Neuronal stem cell (in vitro differentiated cells): ENCODE data around the gene SMPD3.

Source experiments
- DNase-seq: peaks from one replicate; pipeline ENCODE4 v3.0.0-alpha.2; 2013; ENCODE audit warnings: low spot score
- H2AFZ ChIP-seq: one replicate; pipeline ENCODE4 v1.6.1; 2013; ENCODE audit warnings: mild to moderate bottlenecking, low read length, inconsistent platforms
- H2AK5ac ChIP-seq: 2 replicates; pipeline ENCODE4 v1.6.1; 2013; ENCODE audit warnings: low read depth, mild to moderate bottlenecking, inconsistent platforms, low read length, moderate library complexity, mixed read lengths
- H2BK120ac ChIP-seq: 2 replicates; pipeline ENCODE4 v1.6.1; 2013; ENCODE audit warnings: low read depth, mild to moderate bottlenecking, inconsistent platforms, low read length, moderate library complexity, mixed read lengths
- H2BK12ac ChIP-seq: one replicate; pipeline ENCODE4 v1.6.1; 2013; ENCODE audit warnings: low read length, inconsistent platforms
- H2BK15ac ChIP-seq: 2 replicates; pipeline ENCODE4 v1.6.1; 2013; ENCODE audit warnings: mild to moderate bottlenecking, low read length, inconsistent platforms, mixed read lengths
- H2BK5ac ChIP-seq: one replicate; pipeline ENCODE4 v1.6.1; 2013; ENCODE audit warnings: inconsistent platforms, mild to moderate bottlenecking, low read length, moderate library complexity
- H3K14ac ChIP-seq: one replicate; pipeline ENCODE4 v1.6.1; 2013; ENCODE audit warnings: low read length, inconsistent platforms
- H3K18ac ChIP-seq: 2 replicates; pipeline ENCODE4 v1.6.1; 2013; ENCODE audit warnings: low read length, inconsistent platforms
- H3K23ac ChIP-seq: 2 replicates; pipeline ENCODE4 v1.6.1; 2013; ENCODE audit warnings: low read depth, mild to moderate bottlenecking, mixed read lengths, low read length, inconsistent platforms; ENCODE audit not compliant: poor library complexity
- H3K27ac ChIP-seq: replicated peaks from 3 replicates; pipeline ENCODE4 v1.5.1; 2013; ENCODE audit warnings: low read length, inconsistent platforms
- H3K27me3 ChIP-seq, 3 experiments: 2 replicates each; pipeline ENCODE4 v1.6.1; 2013; ENCODE audit warnings: low read length in 3 of 3, mild to moderate bottlenecking in 2 of 3, inconsistent platforms in 1 of 3, low read depth in 1 of 3, mixed read lengths in 1 of 3, moderate library complexity in 1 of 3; ENCODE audit not compliant: control insufficient read depth in 3 of 3, insufficient read depth in 3 of 3
- H3K36me3 ChIP-seq, 2 donors: replicated peaks in 1 of 2; 2 replicates each; pipeline ENCODE4 v1.6.1; 2013; ENCODE audit warnings: low read length in 2 of 2; ENCODE audit not compliant: control insufficient read depth in 2 of 2, insufficient read depth in 2 of 2
- H3K4ac ChIP-seq: 2 replicates; pipeline ENCODE4 v1.6.1; 2013; ENCODE audit warnings: inconsistent platforms, mild to moderate bottlenecking, low read length, moderate library complexity
- H3K4me1 ChIP-seq, 2 donors: 1 replicate in 1 of 2; 2 replicates in 1 of 2; pipeline ENCODE4 v1.6.1; 2013; ENCODE audit warnings: low read length in 2 of 2, low read depth in 1 of 2; ENCODE audit not compliant: control insufficient read depth in 2 of 2, insufficient read depth in 1 of 2
- H3K4me2 ChIP-seq: one replicate; pipeline ENCODE4 v1.6.1; 2013; ENCODE audit warnings: mild to moderate bottlenecking, low read length, inconsistent platforms; ENCODE audit not compliant: insufficient read depth, poor library complexity, severe bottlenecking
- H3K4me3 ChIP-seq, 2 donors: 2 replicates each; pipeline ENCODE4 v1.5.1; 2013; ENCODE audit warnings: low read length in 2 of 2, mild to moderate bottlenecking in 2 of 2, inconsistent platforms in 1 of 2, moderate library complexity in 1 of 2
- H3K79me1 ChIP-seq: one replicate; pipeline ENCODE4 v1.6.1; 2013; ENCODE audit warnings: low read depth, mild to moderate bottlenecking, inconsistent platforms, low read length, moderate library complexity
- H3K9ac ChIP-seq: one replicate; pipeline ENCODE4 v1.6.1; 2013; ENCODE audit warnings: mild to moderate bottlenecking, low read depth, low read length, inconsistent platforms; ENCODE audit not compliant: poor library complexity
- H3K9me3 ChIP-seq, 2 donors: replicated peaks in 1 of 2; 2 replicates each; pipeline versions ENCODE3 to v1.6.1; 2013; ENCODE audit warnings: low read length in 2 of 2, mild to moderate bottlenecking in 2 of 2, inconsistent platforms in 1 of 2, low read depth in 1 of 2, mixed read lengths in 1 of 2, moderate library complexity in 1 of 2; ENCODE audit not compliant: control insufficient read depth in 2 of 2, insufficient read depth in 1 of 2
- H4K8ac ChIP-seq: one replicate; pipeline ENCODE4 v1.6.1; 2013; ENCODE audit warnings: low read depth, mild to moderate bottlenecking, inconsistent platforms, low read length, moderate library complexity
- H4K91ac ChIP-seq: one replicate; pipeline ENCODE4 v1.6.1; 2013; ENCODE audit warnings: low read length, low read depth, mild to moderate bottlenecking, inconsistent platforms; ENCODE audit not compliant: poor library complexity
- WGBS, 2 donors: extraction: QIAGEN DNeasy Blood & Tissue Kit; methylation state at CpG; one replicate each; pipeline ENCODE4 v1.1.7; 2013; ENCODE audit warnings: missing lambda C conversion rate in 2 of 2, mixed read lengths in 1 of 2; ENCODE audit not compliant: insufficient read length in 2 of 2, insufficient replicate concordance in 1 of 2; ENCODE audit errors: extremely low coverage in 2 of 2; 5-methylcytosine and 5-hydroxymethylcytosine counted together

SMPD3 gene

GRCh38 chr16:68463904-68464303 lies 15.6 kb upstream of the SMPD3 start:
- H3K79me1 ChIP-seq, result no peaks in the 10 kb centered on the region
- no peak overlapping the region for H2BK120ac ChIP-seq
- H3K9ac ChIP-seq, result no peak overlapping the region
- H3K14ac ChIP-seq, result no peak overlapping the region
- H4K8ac ChIP-seq, result no peak overlapping the region
- H2BK12ac ChIP-seq, result no peak overlapping the region
- H3K4me2 ChIP-seq, result no peak overlapping the region
- no peak for DNase-seq
- H3K4me1 ChIP-seq, result no peaks in the 10 kb centered on the region
- H3K4me3 ChIP-seq, result peak overlapping the region in 1 of 2 donors; percentile 27
- H3K18ac ChIP-seq, result no peak overlapping the region
- H4K91ac ChIP-seq, result no peak overlapping the region
- H2AK5ac ChIP-seq, result no peak overlapping the region
- no peak overlapping the region for H2BK15ac ChIP-seq
- H3K27me3 ChIP-seq, result peaks cover 0 to 22% (median 0%) of the 10 kb centered on the region in 3 experiments
- no peaks in the 10 kb centered on the region for H3K36me3 ChIP-seq
- WGBS, 2 donors, result no CpG with 5 or more reads among the region's 2 CpGs
- H3K23ac ChIP-seq, result no peak overlapping the region
- H3K27ac ChIP-seq, result no peak overlapping the region
- no peak overlapping the region for H3K4ac ChIP-seq
- no peak overlapping the region for H2AFZ ChIP-seq
- H2BK5ac ChIP-seq, result no peak overlapping the region
- peaks cover 0 to 3% of the 10 kb centered on the region in 2 donors for H3K9me3 ChIP-seq

DNA sequence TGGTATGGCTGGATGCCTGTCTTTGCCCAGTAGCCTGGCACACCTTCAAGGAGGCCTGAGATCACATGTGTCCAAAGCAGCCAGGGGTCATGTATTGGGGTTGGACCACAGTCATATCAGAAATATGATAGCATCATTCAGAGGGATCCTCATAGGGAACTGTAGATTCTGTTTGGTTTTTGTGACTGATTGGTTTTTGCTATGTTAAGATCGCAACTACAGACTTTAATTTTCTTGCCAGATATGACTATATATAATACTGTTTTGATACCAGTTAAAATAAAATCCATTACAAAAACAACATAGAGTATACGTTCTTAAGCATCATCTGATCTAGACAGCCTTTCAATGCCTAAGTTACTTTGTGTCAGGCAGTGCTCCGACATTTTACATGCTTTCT lies 11.8 kb upstream of the SMPD3 start:
- H2BK5ac ChIP-seq, result no peak overlapping the region
- no peaks in the 10 kb centered on the region for H3K36me3 ChIP-seq
- no peak for DNase-seq
- no peak overlapping the region for H2BK15ac ChIP-seq
- no peak overlapping the region for H2BK12ac ChIP-seq
- H3K18ac ChIP-seq, result peak overlapping the region; percentile 11
- no CpG with 5 or more reads among the region's 3 CpGs for WGBS, 2 donors
- peaks cover 0 to 3% of the 10 kb centered on the region in 2 donors for H3K9me3 ChIP-seq
- H3K14ac ChIP-seq, result no peak overlapping the region
- no peak overlapping the region for H3K27ac ChIP-seq
- no peak overlapping the region for H2AK5ac ChIP-seq
- H2AFZ ChIP-seq, result no peak overlapping the region
- H3K27me3 ChIP-seq, result peaks cover 0 to 7% (median 0%) of the 10 kb centered on the region in 3 experiments
- H4K91ac ChIP-seq, result no peak overlapping the region
- H3K79me1 ChIP-seq, result no peaks in the 10 kb centered on the region
- no peak overlapping the region for H3K9ac ChIP-seq
- no peak overlapping the region for H2BK120ac ChIP-seq
- no peaks in the 10 kb centered on the region for H3K4me1 ChIP-seq
- H4K8ac ChIP-seq, result no peak overlapping the region
- no peak overlapping the region for H3K4me3 ChIP-seq
- H3K23ac ChIP-seq, result no peak overlapping the region
- no peak overlapping the region for H3K4ac ChIP-seq
- no peak overlapping the region for H3K4me2 ChIP-seq

- Histone ChIP-seq H3K4me2 (no peak overlapping the region), H3K4me1 (no peaks in the 10 kb centered on the region), H3K18ac (no peak overlapping the region), H4K91ac (no peak overlapping the region), H2BK15ac (no peak overlapping the region), H3K79me1 (no peaks in the 10 kb centered on the region), H2BK12ac (no peak overlapping the region), H2BK120ac (no peak overlapping the region), H3K23ac (no peak overlapping the region), H3K27me3 (peaks cover 0 to 7% (median 0%) of the 10 kb centered on the region in 3 experiments), H2AFZ (no peak overlapping the region), H4K8ac (no peak overlapping the region), H3K27ac (no peak overlapping the region), H3K4ac (no peak overlapping the region), H3K4me3 (no peak overlapping the region), H2BK5ac (no peak overlapping the region), H3K9me3 (peaks cover 0 to 3% of the 10 kb centered on the region in 2 donors), H3K9ac (no peak overlapping the region), H3K14ac (no peak overlapping the region), H3K36me3 (no peaks in the 10 kb centered on the region), H2AK5ac (no peak overlapping the region)
- no CpG with 5 or more reads among the region's 4 CpGs for WGBS, 2 donors
- no peak for DNase-seq
Measured at GRCh38 chr16:68459457-68459856, 11.1 kb upstream of the SMPD3 start.

DNA sequence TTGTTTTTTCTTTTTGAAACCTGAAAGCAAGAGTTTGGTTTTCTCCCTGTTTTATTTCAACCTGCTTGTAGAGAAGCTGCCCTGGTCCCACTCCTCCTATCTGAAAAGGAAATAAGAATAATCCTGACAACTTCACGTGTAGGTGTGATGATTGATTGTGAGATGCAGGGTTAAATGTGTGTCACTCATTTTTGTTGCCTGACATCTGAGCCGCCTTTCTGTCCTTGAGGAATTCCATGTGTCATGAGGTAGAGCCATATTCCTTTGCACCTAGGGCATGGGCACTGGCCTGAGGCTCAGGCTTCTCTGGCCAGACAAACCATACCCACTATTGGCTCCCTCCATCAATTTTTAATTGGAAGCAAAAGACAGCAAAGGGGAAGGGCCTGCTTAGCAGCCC lies 10.2 kb upstream of the SMPD3 start:
- no peak overlapping the region for H2BK15ac ChIP-seq
- no peak overlapping the region for H3K4ac ChIP-seq
- H2AFZ ChIP-seq, result no peak overlapping the region
- H3K36me3 ChIP-seq, result no peaks in the 10 kb centered on the region
- H3K4me2 ChIP-seq, result no peak overlapping the region
- H2BK120ac ChIP-seq, result no peak overlapping the region
- no peak overlapping the region for H3K18ac ChIP-seq
- no peak overlapping the region for H2AK5ac ChIP-seq
- H3K9ac ChIP-seq, result no peak overlapping the region
- no peak overlapping the region for H3K4me3 ChIP-seq
- no peak overlapping the region for H2BK5ac ChIP-seq
- no peak overlapping the region for H3K23ac ChIP-seq
- no peaks in the 10 kb centered on the region for H3K4me1 ChIP-seq
- no peak overlapping the region for H2BK12ac ChIP-seq
- H4K8ac ChIP-seq, result no peak overlapping the region
- no peak for DNase-seq
- H3K79me1 ChIP-seq, result no peaks in the 10 kb centered on the region
- no peak overlapping the region for H3K27ac ChIP-seq
- no peak overlapping the region for H3K14ac ChIP-seq
- no peak overlapping the region for H4K91ac ChIP-seq
- peaks cover 0 to 7% (median 0%) of the 10 kb centered on the region in 3 experiments for H3K27me3 ChIP-seq
- H3K9me3 ChIP-seq, result peaks cover 0 to 3% of the 10 kb centered on the region in 2 donors
- no CpG with 5 or more reads among the region's 2 CpGs for WGBS, 2 donors
